ENCODE results near the gene KCNN3.

Gene KCNN3

GRCh38 chr1:154764773-154765172 lies 105.3 kb downstream of the KCNN3 start:
- DNase-seq: no peak

- DNase-seq: no peak
Measured at GRCh38 chr1:154764181-154764580, 105.9 kb downstream of the KCNN3 start.

GRCh38 chr1:154760469-154760933 lies 109.6 kb downstream of the KCNN3 start:
- peak; percentile 55 for DNase-seq

- DNase-seq: no peak
Measured at GRCh38 chr1:154759793-154760192, 110.3 kb downstream of the KCNN3 start.

- no peak for DNase-seq
Measured at GRCh38 chr1:154759196-154759595, 110.9 kb downstream of the KCNN3 start.

GRCh38 chr1:154758346-154758745 lies 111.7 kb downstream of the KCNN3 start:
- no peak for DNase-seq

- DNase-seq: peak; percentile 8
Measured at GRCh38 chr1:154756793-154757548, 113.1 kb downstream of the KCNN3 start.

- DNase-seq: peak; percentile 7
Measured at GRCh38 chr1:154755858-154756730, 114.0 kb downstream of the KCNN3 start.

- DNase-seq: no peak
Measured at GRCh38 chr1:154753426-154753825, 116.7 kb downstream of the KCNN3 start.

GRCh38 chr1:154752273-154753030 lies 117.6 kb downstream of the KCNN3 start:
- peak; percentile 52 for DNase-seq

GRCh38 chr1:154751690-154752089 lies 118.4 kb downstream of the KCNN3 start:
- DNase-seq: peak; percentile 38

GRCh38 chr1:154750681-154751665 lies 119.1 kb downstream of the KCNN3 start:
- no peak for DNase-seq

- peak; percentile 74 for DNase-seq
Measured at GRCh38 chr1:154749078-154749760, 120.9 kb downstream of the KCNN3 start.

GRCh38 chr1:154748405-154748775 lies 121.7 kb downstream of the KCNN3 start:
- DNase-seq: no peak

- peak; percentile 78 for DNase-seq
Measured at GRCh38 chr1:154747740-154748404, 122.2 kb downstream of the KCNN3 start.

- DNase-seq: no peak
Measured at GRCh38 chr1:154747380-154747739, 122.7 kb downstream of the KCNN3 start.

GRCh38 chr1:154746622-154747299 lies 123.3 kb downstream of the KCNN3 start:
- DNase-seq: no peak

GRCh38 chr1:154745750-154746425 lies 124.2 kb downstream of the KCNN3 start:
- DNase-seq: no peak

GRCh38 chr1:154745286-154745731 lies 124.8 kb downstream of the KCNN3 start:
- peak; percentile 54 for DNase-seq
